NCI-H2227 (cell line): ENCODE measurements around the gene IGSF6.
"Not testable (repeated sequence)": the region's sequence is repeated elsewhere in the genome, so short reads cannot be mapped to it uniquely, and the experiment has no call there.

Source experiments
- DNase-seq: peaks from one replicate; lab custom pipeline; 2025; ENCODE audit not compliant: unreplicated experiment; lab: John Stamatoyannopoulos, UW

Gene IGSF6

DNA sequence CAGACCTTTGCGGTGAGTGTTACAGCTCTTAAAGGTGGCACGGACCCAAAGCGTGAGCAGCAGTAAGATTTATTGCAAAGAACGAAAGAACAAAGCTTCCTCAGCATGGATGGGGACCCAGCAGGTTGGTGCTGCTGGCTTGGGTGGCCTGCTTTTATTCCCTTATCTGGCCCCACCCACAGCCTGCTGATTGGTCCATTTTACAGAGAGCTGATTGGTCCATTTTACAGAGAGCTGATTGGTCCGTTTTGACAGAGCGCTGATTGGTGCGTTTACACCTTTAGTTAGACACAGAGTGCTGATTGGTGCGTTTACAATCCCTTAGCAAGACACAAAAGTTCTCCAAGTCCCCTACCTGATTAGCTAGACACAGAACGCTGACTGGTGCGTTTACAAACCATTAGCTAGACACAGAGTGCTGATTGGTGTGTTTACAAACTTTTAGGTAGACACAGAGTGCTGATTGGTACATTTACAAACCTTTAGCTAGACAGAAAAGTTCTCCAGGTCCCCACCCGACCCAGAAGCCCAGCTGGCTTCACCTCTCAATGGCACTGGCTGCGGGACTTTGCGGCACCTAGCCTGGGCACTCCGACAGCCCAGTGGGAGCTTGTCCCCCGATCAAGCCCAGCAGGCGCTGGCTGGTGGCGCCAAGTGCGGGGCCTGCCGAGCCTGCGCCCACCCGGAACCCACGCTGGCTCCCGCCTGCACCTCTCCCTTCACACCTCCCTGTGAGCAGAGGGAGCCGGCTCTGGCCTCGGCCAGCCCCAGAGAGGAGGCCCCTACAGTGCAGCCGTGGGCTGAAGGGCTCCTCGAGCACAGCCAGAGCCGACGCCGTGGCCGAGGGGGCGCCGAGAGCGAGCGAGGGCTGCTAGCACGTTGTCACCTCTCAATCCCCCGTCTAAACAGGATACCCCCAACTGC lies 22.5 kb downstream of the IGSF6 start:
- not testable (repeated sequence) for DNase-seq

DNA sequence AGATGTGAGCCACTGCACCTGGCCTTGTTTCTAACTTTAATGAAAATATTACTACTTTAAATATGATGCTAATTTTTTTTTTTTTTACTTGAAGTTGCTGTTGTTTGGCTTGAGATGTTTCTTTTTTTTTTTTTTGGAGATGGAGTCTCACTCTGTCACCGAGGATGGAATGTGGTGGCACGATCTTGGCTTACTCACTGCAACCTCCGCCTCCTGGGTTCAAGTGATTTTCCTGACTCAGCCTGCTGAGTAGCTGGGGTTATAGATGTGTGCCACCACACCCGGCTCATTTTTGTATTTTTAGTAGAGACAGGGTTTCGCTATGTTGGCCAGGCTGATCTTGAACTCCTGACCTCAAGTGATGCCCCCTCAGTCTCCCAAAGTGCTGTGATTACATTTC lies 23.6 kb downstream of the IGSF6 start:
- no peak for DNase-seq

DNA sequence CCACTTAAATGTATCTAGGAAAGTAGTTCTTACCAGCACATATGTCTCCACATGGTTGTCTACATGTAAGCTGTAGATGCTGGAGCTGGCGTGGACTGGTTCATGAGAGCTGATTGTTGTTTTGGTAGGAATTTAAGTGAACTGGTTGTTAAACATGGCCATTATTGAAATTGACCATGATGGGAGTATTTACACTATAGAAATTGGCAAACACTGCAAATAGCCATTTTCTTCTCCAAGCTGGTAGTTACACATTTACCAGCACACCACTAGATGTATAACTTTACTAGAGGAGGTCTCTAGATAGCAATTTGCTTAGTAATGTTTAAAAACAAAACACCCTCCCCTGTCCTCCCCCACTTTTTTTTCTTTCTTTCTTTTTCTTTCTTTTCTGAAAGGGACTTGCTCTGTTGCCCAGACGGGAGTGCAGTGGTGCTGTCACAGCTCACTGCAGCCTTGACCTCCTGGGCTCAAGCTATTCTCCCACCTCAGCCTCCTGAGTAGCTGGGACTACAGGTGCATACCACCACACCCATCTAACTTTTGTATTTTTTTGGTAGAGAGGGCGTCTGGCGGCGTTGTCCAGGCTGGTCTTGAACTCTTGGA lies 24.2 kb downstream of the IGSF6 start:
- DNase-seq, result no peak

DNA sequence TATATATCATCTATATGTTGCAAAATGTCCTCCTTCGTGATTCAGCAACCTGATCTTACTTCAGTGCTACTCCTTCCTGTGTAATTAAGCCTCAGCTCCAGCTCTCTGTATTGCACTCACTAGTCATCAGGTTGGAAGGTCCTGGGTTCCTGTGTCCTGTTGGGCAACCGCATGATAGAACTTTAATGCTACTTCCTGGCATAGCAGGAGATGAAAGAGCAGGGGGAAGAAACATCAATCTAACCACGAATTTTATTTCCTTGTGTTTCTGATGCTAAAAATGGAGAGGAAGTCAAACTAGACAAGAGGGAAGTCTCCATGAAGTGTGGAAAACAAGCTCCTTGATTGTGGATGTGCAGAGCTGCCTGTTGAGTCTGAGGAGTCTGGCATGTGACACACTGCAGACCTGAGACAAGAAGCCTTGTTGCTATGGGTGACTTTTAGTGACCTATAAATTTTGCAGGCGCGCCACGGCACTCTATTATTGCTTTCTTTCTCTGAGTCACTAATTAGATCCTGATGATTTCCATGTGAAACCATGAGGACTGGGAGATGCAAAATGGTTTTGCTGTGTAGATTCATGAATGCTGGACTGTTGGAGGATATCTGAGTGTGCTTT lies 25.6 kb downstream of the IGSF6 start:
- no peak for DNase-seq

DNA sequence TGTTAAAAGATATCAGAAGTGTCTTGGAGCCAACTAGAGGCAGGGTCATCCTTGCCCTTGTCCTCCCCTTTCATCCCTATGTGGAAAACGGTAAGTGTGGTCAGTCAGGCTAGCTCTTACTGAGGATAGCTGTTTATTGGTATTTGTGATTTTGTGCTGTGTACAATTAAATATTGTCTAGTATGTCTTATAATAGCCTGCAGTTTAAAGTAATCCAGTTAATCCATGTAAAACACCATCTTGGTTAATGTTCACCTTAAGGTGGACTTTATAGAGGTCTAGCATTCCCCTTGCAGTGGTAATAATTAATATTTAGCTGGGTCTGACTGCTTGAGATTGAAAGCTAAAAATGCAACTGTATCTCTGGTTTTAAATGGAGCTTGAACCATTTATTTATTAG lies 27.4 kb downstream of the IGSF6 start:
- DNase-seq, result no peak

DNA sequence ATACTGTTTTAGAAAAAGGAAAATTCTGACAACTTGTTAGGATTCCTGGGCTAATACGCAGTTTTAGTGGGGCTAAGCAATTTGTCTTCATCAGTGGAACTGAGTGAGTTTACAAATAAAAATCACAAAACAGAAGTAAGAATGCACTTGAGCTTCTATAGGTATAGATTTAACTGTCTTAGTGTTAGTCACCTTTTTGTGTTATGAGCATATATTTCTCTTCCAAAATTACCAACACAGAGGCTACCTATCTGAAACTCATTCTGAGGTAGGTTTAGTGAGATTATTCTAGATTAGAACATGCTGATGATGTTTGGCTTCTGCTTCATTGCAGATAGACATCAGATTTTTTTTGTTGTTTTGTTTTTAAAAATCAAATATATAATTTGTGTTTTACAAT lies 29.9 kb downstream of the IGSF6 start:
- DNase-seq, result no peak

DNA sequence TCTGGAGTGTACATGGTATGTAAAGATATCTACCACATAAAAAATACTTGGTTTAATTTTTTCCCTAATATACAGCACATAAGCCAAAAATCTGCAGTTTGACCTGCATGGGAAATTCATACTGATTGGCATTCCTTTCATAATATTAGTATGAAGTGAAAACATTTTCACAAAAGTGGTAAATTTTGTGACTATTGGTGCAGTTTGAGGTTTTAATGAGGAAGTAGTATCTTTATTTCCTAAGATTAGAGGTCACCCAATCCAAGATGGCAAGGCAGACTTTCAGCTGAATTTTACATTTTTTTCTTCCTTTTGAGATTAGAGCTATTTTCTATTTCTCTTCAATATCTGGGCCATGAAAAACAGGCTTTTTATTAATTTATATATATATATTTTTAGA lies 31.8 kb downstream of the IGSF6 start:
- DNase-seq, result no peak

DNA sequence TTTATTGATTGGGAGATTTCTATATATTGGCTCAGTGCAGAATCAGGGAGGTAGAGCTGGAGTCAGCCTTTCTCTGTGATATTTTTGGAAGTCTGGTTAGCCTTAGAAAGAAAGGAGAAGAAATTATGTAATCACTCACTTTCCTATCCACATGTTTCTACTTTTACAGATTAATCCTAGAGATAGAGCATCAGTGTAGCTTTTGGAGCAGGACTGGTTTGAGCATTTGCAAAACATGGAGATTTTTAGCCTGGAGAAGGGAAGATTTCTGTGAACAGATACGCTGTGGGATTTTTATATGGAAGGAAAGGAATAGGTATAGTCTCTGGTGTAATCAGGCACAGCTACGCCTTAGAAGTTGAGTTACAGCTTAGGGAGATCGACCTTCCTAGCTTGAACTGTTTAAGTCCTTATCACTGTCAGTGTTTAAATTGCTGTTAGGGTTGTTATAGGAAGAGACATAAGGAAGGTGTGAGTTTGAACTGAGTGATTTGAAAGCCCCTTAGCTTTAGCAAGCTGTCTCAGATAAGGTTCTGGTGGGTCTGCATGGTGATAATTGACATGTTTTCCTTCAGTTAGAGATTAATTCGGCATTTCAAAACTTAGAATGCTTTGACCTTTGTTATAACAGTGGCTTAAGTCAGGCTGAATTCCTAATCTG lies 32.5 kb downstream of the IGSF6 start:
- DNase-seq, result no peak

DNA sequence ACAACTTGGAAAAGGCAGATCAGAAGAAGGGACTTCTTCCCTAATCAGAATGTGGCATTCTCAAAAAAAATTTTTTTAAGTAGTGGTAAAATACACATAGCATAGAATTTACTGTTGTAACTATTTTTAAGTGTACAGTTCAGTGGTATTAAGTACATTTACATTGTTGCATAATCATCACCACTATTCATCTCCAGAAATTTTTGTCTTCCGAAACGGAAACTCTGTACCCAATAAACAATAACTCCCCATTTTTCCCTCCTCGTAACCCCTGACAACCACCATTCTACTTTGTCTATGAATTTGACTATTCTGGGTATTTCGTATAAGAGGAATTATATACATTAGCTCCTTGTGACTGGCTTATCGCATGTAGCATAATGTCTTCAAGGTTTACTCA lies 34.1 kb downstream of the IGSF6 start:
- no peak for DNase-seq

DNA sequence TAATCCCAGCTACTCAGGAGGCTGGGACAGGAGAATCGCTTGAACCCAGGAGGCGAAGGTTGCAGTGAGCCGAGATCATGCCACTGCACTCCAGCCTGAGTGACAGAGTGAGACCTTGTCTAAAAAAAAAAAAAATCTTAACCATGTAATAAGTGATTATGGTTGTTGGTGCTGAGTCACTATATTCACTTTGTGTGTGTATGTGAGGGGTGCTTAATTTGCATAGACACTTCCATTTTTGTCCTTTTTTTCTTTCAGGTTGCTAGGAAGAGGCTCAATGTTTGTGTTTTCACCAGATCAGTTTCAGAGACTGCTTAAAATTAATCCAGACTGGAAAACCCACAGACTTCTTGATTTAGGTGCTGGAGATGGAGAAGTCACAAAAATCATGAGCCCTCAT lies 34.8 kb downstream of the IGSF6 start:
- DNase-seq, result no peak

DNA sequence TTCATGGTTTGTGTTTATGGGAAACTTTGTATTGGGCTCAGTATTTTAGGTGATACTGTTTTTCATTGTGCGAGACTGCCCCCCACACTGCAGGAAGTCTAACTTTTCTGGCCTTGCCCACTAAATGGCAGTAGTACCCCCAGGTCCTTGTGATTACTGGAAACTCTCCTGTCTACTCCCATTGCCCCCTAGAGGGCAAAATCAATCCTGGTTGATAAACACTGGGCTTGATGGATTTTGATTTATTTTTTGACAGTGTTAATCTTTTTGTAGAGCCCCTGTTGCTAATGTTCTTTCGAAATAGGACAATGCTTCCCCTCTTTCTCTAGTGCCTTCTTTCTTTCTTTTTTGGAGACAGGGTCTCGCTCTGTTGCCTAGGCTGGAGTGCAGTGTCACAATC lies 37.5 kb downstream of the IGSF6 start:
- DNase-seq, result no peak

DNA sequence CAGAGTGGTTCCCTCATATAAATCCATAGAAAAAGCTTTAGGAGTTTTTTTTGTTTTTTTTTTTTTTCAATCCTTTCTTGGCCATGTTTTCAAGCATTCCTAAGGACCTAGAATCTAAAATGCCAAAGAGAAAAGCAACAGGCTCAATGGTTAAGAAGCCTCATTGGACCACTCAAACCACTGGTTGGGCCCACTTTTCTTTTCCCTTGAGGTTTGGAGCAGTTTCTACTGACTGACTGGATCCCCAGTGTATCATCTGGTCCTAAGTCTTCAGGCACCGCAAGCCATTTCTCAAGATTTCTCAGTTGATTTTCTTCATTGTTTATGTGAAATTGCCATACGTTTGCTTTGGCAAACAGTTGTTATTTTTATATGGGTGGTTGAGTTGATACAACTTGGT lies 38.6 kb downstream of the IGSF6 start:
- DNase-seq, result no peak

DNA sequence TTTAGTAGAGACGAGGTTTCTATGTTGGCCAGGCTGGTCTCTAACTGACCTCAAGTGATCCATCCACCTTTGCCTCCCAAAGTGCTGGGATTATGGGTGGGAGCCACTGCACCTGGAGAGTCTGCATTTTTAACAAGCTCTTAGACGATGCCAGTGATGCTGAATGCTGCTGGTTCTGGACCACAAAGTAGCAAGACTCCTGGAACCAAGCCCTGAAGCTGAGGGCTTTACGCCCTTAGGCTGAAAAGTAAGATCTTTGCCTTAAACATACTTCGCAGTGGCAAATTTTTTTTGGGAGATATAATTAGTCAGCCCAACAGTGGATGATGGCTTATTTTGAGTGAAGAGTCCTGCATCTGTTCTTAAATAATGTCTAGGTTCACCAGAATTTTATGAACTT lies 39.0 kb downstream of the IGSF6 start:
- no peak for DNase-seq

DNA sequence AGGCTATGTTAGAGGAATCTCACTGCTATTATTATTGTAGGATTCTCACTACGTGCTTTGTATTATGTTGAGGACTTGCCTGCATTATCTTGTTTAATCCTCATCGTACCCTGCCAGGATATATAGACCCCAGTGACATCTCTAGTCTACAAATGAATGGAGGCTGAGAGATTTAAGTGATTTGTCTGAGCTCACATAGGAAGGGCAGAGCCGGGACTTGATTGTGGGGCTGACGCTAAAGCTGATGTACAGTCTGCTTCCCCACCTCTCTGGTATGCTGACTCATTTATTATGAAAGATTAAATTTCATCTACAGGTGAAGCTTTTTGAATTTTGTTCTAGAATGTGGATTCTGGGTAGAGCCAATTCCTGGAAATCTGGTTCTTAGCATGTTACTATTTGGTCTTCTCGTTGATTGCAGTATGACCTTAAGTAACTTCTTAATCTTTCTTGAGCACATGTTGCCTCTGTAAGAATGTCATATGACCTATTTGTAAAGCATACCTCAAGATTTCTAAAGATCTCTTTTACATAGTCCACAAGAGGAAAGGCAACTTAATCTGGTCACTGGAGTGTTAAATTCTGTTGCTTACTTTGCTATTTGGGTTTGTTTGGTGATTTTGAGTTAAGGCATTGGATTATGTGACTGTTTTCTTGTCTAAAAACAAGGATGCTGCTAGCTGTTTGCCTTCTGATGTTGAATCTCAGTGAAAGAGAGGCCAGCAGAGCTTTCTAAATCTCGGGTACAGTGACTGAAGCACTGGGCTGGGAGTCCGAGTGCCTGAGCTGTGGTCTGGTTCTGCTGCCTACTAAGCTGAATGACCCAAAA lies 40.6 kb downstream of the IGSF6 start:
- peak; percentile 18 for DNase-seq

DNA sequence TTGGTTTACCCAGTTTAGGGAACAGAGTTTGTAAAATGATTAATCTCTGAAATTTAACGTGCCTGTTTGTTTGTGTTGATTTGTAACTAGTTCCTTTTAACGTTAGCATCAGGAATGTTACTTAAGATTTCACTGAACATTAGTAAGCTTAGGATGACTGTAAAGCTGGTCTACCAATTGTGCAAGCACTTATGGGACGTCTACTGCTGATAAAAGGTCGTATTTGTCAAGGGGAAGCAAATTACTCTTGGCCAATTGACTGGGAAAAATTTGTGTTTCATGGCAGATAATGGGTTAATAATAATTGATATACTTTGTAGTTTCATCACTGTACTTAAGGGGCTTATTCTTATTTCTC lies 41.2 kb downstream of the IGSF6 start:
- DNase-seq, result no peak

DNA sequence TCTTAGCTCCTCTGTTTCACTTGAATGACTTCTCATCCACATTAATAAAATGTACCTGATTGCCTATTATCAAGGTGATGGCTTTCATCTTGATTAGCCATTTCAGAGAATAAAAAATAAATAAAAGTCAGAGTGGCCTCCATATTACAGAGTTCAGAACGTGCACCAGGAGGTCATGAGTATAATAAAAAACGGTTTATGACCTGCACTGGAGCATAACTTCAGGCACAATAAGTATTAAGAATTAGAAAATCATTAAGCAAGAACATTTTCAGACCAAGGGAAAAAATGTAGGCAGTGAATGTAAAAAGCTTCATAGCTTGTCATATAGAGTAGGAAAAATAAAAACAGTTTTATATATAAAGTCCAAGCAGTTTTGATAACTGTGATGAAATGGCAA lies 41.6 kb downstream of the IGSF6 start:
- DNase-seq, result no peak

DNA sequence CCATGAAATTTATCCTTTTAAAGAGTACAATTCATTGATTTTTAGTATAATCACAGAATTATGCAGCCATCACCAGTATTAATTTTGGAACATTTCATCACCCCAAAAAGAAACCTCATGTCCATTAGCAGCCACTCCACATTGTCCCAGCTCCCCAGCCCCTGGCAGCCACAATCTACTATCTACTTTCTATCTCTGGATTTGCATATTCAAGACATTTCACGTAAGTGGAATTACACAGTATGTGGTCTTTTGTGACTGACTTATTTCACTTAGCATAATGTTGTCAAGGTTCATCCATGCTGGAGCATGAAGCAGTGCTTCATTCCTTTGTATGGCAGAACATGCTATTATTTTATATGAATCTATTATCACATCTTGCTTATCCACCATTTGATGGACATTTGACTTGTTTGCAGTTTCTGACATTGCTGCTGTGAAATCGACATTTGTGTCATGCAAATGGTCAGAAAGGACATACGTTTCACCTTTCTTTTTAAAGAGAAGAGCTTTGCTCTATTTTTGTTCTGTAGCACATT lies 42.3 kb downstream of the IGSF6 start:
- DNase-seq, result no peak

DNA sequence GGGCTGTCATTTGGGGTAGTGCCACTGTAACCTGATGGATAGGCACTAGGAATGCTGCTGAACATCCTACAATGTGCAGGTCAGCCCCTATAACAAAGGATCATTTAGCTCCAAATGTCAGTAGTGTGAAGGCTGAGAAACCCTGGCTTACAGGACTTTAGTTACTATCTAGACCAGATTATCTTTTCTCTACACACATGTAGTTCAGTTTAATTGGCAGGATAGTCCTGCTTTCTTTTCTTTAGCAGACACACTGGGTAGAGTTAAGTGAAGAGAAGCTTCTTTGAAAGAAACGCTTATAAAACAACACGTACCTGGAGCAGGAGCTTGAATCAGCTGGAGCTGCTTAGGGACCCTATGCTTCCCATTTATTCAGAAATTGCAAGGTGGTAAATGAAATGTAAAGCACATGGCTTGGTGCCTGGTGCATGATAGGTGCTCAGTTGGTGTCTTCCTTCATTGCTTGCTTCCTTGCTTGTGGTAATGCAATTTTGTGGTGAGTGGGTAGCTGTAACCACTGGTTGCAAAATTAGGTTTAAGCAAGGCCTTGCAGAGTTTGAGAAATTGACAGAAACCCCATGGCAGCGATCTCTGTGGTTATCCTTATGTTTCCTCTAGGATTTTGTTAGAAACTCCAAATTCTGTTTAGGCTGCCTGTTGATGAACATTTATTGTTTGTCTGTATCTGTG lies 43.6 kb downstream of the IGSF6 start:
- no peak for DNase-seq

DNA sequence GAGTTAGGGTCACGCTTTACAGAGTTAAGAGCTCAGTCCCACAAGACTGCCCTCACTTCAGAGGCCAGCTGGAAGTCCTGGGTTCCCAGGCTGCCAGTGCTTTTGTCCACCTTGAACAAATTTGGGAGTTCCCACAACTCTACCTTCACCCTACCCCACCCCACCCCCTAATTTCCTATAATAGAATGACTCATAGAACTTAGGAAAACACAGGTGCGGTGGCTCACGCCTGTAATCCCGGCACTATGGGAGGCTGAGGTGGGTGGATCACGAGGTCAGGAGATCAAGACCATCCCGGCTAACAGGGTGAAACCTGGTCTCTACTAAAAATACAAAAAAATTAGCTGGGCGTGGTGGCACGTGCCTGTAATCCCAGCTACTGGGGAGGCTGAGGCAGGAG lies 46.6 kb downstream of the IGSF6 start:
- DNase-seq, result not testable (repeated sequence)

DNA sequence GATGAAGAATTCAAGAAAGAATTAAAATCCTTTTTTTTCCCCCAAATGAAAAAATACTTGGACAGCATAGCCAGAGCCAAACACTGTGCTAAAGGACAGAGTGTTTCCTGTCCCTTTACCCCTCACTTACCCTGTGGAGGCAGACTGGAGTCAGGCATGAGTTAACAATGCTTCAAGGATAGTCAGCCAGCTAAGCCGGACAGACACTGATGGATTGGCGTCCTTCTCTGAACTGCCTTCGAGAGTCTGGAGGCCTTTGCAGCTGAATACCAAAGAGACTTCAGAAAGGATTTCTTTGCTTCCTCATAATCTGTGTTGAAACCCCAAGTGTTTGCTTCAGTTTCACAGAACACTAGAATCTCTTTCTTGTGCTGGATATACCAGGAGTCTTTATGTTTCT lies 48.5 kb downstream of the IGSF6 start:
- DNase-seq, result peak; percentile 15
